ENCODE measurements around the gene MAMSTR. TPM values are rescaled to one million over a fixed set of nuclear protein-coding genes. Genes with fewer than 3 reads are reported as not detected.
A peak's percentile ranks its signal among the peaks of the same experiment; 100 is the strongest.

MAMSTR gene
- total RNA-seq, 1 experiment from 2014 or later = 1.6 TPM

- Histone ChIP-seq H2AK5ac (ENCODE audit: insufficient read length, low read length) (no peak within 1 kb of the TSS), H2BK15ac (ENCODE audit: low read depth, low read length) (no peak within 1 kb of the TSS), H3K18ac (ENCODE audit: insufficient read length, low read depth, low read length) (peak within 1 kb of the TSS; percentile 82), H2BK12ac (ENCODE audit: insufficient read length, low read depth, low read length) (no peak within 1 kb of the TSS), H3K14ac (ENCODE audit: insufficient read depth, low read length) (peak within 1 kb of the TSS; percentile 81), H4K91ac (ENCODE audit: insufficient read length, low read depth, low read length) (no peak within 1 kb of the TSS), H2BK120ac (ENCODE audit: low read depth, low read length, poor library complexity, severe bottlenecking) (no peak within 1 kb of the TSS), H2BK20ac (ENCODE audit: low read depth, low read length, poor library complexity, severe bottlenecking) (no peak within 1 kb of the TSS), H3K79me2 (ENCODE audit: insufficient read depth, low read length) (peaks cover 4% of the 10 kb centered on the region; the same call in 1 of the 2 replicates), H3K9me3 (ENCODE audit: control insufficient read depth, low read depth, low read length) (no peaks in the 10 kb centered on the region), H4K8ac (replicated peaks; ENCODE audit: insufficient read length, low read depth, low read length) (no peak within 1 kb of the TSS), H3K27me3 (ENCODE audit: insufficient read depth, low read length) (no peaks in the 10 kb centered on the region), H3K9ac (ENCODE audit: extremely low read depth, insufficient read length, low read length) (peak within 1 kb of the TSS; percentile 67), H3K23ac (ENCODE audit: insufficient read length, low read depth, low read length) (no peak within 1 kb of the TSS), H4K20me1 (ENCODE audit: control insufficient read depth, insufficient read depth, insufficient read length) (no peaks in the 10 kb centered on the region), H3K4ac (ENCODE audit: low read depth, low read length) (no peak within 1 kb of the TSS), H3K4me1 (ENCODE audit: insufficient read depth, low read length) (peaks cover 12% of the 10 kb centered on the region; the same call in 1 of the 2 replicates), H3K56ac (ENCODE audit: insufficient read length, low read depth, low read length) (no peak within 1 kb of the TSS), H3K27ac (ENCODE audit: insufficient read length, low read depth, low read length) (no peak within 1 kb of the TSS), H3K4me2 (ENCODE audit: insufficient read depth, insufficient read length, low read length) (peak within 1 kb of the TSS; percentile 97), H2BK5ac (ENCODE audit: insufficient read length, low read length) (no peak within 1 kb of the TSS), H3K23me2 (ENCODE audit: insufficient read length, low read depth, low read length, poor library complexity, severe bottlenecking) (peaks cover 8% of the 10 kb centered on the region), H2AFZ (ENCODE audit: low read length) (no peak within 1 kb of the TSS), H3T11ph (ENCODE audit: low read length) (no peak within 1 kb of the TSS), H3K79me1 (ENCODE audit: insufficient read depth, low read depth, low read length, poor library complexity, severe bottlenecking) (peaks cover 6% of the 10 kb centered on the region), H4K5ac (ENCODE audit: insufficient read length, low read depth, low read length) (no peak within 1 kb of the TSS)
- Mint-ChIP-seq H3K27me3 (ENCODE audit: low read depth) (peaks cover 10% of the 10 kb centered on the region), H3K4me1 (peaks cover 34 to 53% of the 10 kb centered on the region in 2 experiments), H3K36me3 (ENCODE audit: insufficient read depth in 1 of 3, low read depth in 3 of 3) (peaks cover 21 to 31% (median 30%) of the 10 kb centered on the region in 3 experiments; a peak in 6 of 7 replicates), H3K4me3 (peak within 1 kb of the TSS; percentile 84 to 94), H3K27ac (peak within 1 kb of the TSS; percentile 82 to 93 (median 88); a peak in 5 of 7 replicates), H3K9me3 (no peaks in the 10 kb centered on the region; a peak in 1 of 5 replicates)
- peak; percentile 53 for TF ChIP-seq CTCF (conservative IDR thresholded peaks at IDR 0.05)
- DNase-seq = peak; percentile 97
- no CpG with 5 or more reads among the region's 73 CpGs for WGBS (ENCODE audit: extremely low coverage, insufficient read length, low lambda C conversion rate)
These were observed 33.2 kb upstream of the MAMSTR start, which contains the start of gene FUT1 for GRCh38 chr19:48752496-48753365. Gene FUT1, minus strand, starts transcription at chr19:48752641. Its CDS starts 1,360 bp downstream, at chr19:48751281.

Data from H9 (cell line).